HCT116 (cell line): ENCODE results near the gene BDKRB1. TPM values are rescaled to one million over a fixed set of nuclear protein-coding genes. Genes with fewer than 3 reads are reported as not detected.

Experiments
- ATAC-seq: fragments of 200-7000 bp; cut with Tn5 transposase; 2 replicates; pipeline ENCODE4 v1.9.1; 2020; ENCODE audit warnings: mild to moderate bottlenecking, moderate library complexity
- BruUV-seq: library from RNA; stranded (reverse); fragments of 400-500 nt; replicated peaks from 2 replicates; lab custom pipeline; 2021; lab: Mats Ljungman, UMichigan
- CTCF ChIA-PET: fragments of 300-600 bp; sonication (Branson Sonifier 250); formaldehyde crosslinking; loops from one replicate; lab custom pipeline; 2021; ENCODE audit warnings: antibody characterized with exemption; lab: Charles Lee
- POLR2A ChIA-PET: fragments of 300-600, 350-600 bp; sonication (Branson Sonifier 250); formaldehyde crosslinking; loops from one replicate; lab custom pipeline; 2021; ENCODE audit warnings: antibody characterized with exemption; lab: Charles Lee
- RAD21 ChIA-PET, 2 experiments: fragments of 300-600 bp; sonication (Branson Sonifier 250); formaldehyde crosslinking; loops; one replicate each; lab custom pipeline; 2023; ENCODE audit warnings: low total read pairs in 2 of 2; ENCODE audit not compliant: uncharacterized antibody in 2 of 2, unreplicated experiment in 2 of 2, low non-redundant PET in 1 of 2; lab: Charles Lee
- DNase-seq: peaks from one replicate; pipeline ENCODE4 v3.0.0-alpha.2; 2010; ENCODE audit warnings: low read depth, low spot score
- H2AFZ ChIP-seq: fragments of 200-600 bp; shearing (Covaris generic), sonication (generic); 2 replicates; pipeline ENCODE4 v1.6.1; 2017; ENCODE audit warnings: low read depth, mixed run types, mixed read lengths, antibody characterized with exemption, low read length; ENCODE audit not compliant: poor library complexity, severe bottlenecking
- H3K27ac ChIP-seq: 2 replicates; pipeline ENCODE4 v1.5.1; 2012; ENCODE audit warnings: low read depth, low read length
- H3K27me3 ChIP-seq: fragments of 200-600 bp; sonication (generic); 2 replicates; pipeline ENCODE4 v1.6.1; 2016; ENCODE audit warnings: mixed run types, low read length, mixed read lengths; ENCODE audit not compliant: insufficient read depth
- H3K36me3 ChIP-seq, 2 experiments: fragments of 200-500 bp in 1 of 2; fragments of 200-600 bp in 1 of 2; sonication (Bioruptor generic) in 1 of 2; sonication (generic) in 1 of 2; 2 replicates each; pipeline versions ENCODE4 v1.5.1 to v1.6.1; 2014 to 2016; ENCODE audit warnings: low read length in 2 of 2, inconsistent platforms in 1 of 2, mixed read lengths in 1 of 2, mixed run types in 1 of 2; ENCODE audit not compliant: insufficient read depth in 2 of 2, control insufficient read depth in 1 of 2
- H3K4me1 ChIP-seq, 2 experiments: fragments of 200-600 bp in 1 of 2; sonication (generic) in 1 of 2; 2 replicates each; pipeline versions ENCODE4 v1.5.1 to v1.6.1; 2012 to 2017; ENCODE audit warnings: low read length in 2 of 2, inconsistent platforms in 1 of 2, mild to moderate bottlenecking in 1 of 2, mixed read lengths in 1 of 2, mixed run types in 1 of 2, moderate library complexity in 1 of 2; ENCODE audit not compliant: insufficient read depth in 2 of 2, control insufficient read depth in 1 of 2
- H3K4me2 ChIP-seq: fragments of 200-600 bp; sonication (generic); 2 replicates; pipeline ENCODE4 v1.6.1; 2017; ENCODE audit warnings: mixed run types, low read length, mixed read lengths
- H3K4me3 ChIP-seq, 2 experiments: fragments of 200-600 bp in 1 of 2; sonication (generic) in 1 of 2; replicated peaks in 1 of 2; 2 replicates each; pipeline ENCODE4 v1.5.1; 2011 to 2016; ENCODE audit warnings: low read length in 2 of 2, control low read depth in 1 of 2, low read depth in 1 of 2, mild to moderate bottlenecking in 1 of 2, mixed read lengths in 1 of 2, mixed run types in 1 of 2
- H3K79me2 ChIP-seq: fragments of 200-600 bp; sonication (generic); 2 replicates; pipeline ENCODE4 v1.6.1; 2017; ENCODE audit warnings: mild to moderate bottlenecking, mixed run types, low read length, moderate library complexity, mixed read lengths; ENCODE audit not compliant: insufficient read depth
- H3K9ac ChIP-seq: fragments of 200-600 bp; sonication (generic); 2 replicates; pipeline ENCODE4 v1.6.1; 2016; ENCODE audit warnings: low read length, mixed read lengths
- H3K9me2 ChIP-seq: fragments of 200-600 bp; sonication (generic), shearing (Covaris generic); 2 replicates; pipeline ENCODE4 v1.6.1; 2017; ENCODE audit warnings: mixed run types, mild to moderate bottlenecking, moderate library complexity; ENCODE audit not compliant: insufficient read depth
- H3K9me3 ChIP-seq, 2 experiments: fragments of 200-500 bp in 1 of 2; fragments of 200-600 bp in 1 of 2; sonication (Bioruptor generic) in 1 of 2; sonication (generic) in 1 of 2; 2 replicates each; pipeline ENCODE4 v1.6.1; 2014 to 2017; ENCODE audit warnings: low read length in 2 of 2, mixed read lengths in 2 of 2, inconsistent platforms in 1 of 2, low read depth in 1 of 2, mild to moderate bottlenecking in 1 of 2, mixed run types in 1 of 2, moderate library complexity in 1 of 2; ENCODE audit not compliant: control insufficient read depth in 1 of 2, insufficient read depth in 1 of 2
- H4K20me1 ChIP-seq: fragments of 200-600 bp; sonication (generic), shearing (Covaris generic); 2 replicates; pipeline ENCODE4 v1.6.1; 2017; ENCODE audit warnings: mixed run types, mild to moderate bottlenecking, moderate library complexity; ENCODE audit not compliant: insufficient read depth
- ATF3 ChIP-seq: IDR thresholded peaks from 2 replicates; pipeline ENCODE4 v1.6.1; 2012
- CBX3 ChIP-seq: IDR thresholded peaks from 2 replicates; pipeline ENCODE4 v1.6.1; 2012; ENCODE audit warnings: low read depth
- CTCF ChIP-seq, 3 experiments: fragments of 200-600 bp in 1 of 3; sonication (generic) in 1 of 3; IDR thresholded peaks in 2 of 3; conservative IDR thresholded peaks in 1 of 3; 2 replicates each; pipeline ENCODE4 v1.5.1; 2012 to 2017; ENCODE audit warnings: low read depth in 2 of 3, low read length in 2 of 3, antibody characterized with exemption in 1 of 3, borderline replicate concordance in 1 of 3, control low read depth in 1 of 3, mild to moderate bottlenecking in 1 of 3, mixed read lengths in 1 of 3, mixed run types in 1 of 3, moderate library complexity in 1 of 3; ENCODE audit not compliant: insufficient read depth in 1 of 3
- EGR1 ChIP-seq: IDR thresholded peaks from 2 replicates; pipeline ENCODE4 v1.6.1; 2012; ENCODE audit warnings: low read depth
- EZH2 ChIP-seq: fragments of 200-600 bp; sonication (generic); IDR thresholded peaks from 2 replicates; pipeline ENCODE4 v1.6.1; 2017; ENCODE audit warnings: antibody characterized with exemption, mixed run types
- EZH2phosphoT487 ChIP-seq: fragments of 200-600 bp; IDR thresholded peaks from 2 replicates; pipeline ENCODE4 v1.6.1; 2018; ENCODE audit warnings: antibody characterized with exemption, borderline replicate concordance
- JUND ChIP-seq: IDR thresholded peaks from 2 replicates; pipeline ENCODE4 v1.6.1; 2012
- POLR2A ChIP-seq: IDR thresholded peaks from 2 replicates; pipeline ENCODE4 v1.7.0; 2011; ENCODE audit warnings: borderline replicate concordance; ENCODE audit not compliant: insufficient read depth, insufficient read length; ENCODE audit errors: extremely low read depth
- POLR2AphosphoS5 ChIP-seq: IDR thresholded peaks from 2 replicates; pipeline ENCODE4 v1.6.1; 2011; ENCODE audit warnings: mild to moderate bottlenecking, low read depth, low read length, moderate library complexity
- RAD21 ChIP-seq: IDR thresholded peaks from 2 replicates; pipeline ENCODE4 v1.6.1; 2012; ENCODE audit warnings: low read depth, mild to moderate bottlenecking
- YY1 ChIP-seq: IDR thresholded peaks from 2 replicates; pipeline ENCODE4 v1.6.1; 2011; ENCODE audit warnings: low read length, low read depth, moderate library complexity, mild to moderate bottlenecking; ENCODE audit not compliant: insufficient replicate concordance; ENCODE audit errors: extremely low read depth
- ZNF274 ChIP-seq: fragments of 200-500 bp; sonication (Bioruptor generic); IDR thresholded peaks from 2 replicates; pipeline ENCODE4 v1.6.1; 2014; ENCODE audit warnings: mild to moderate bottlenecking, low read depth, low read length, inconsistent platforms
- intact Hi-C: fragments of 100-400 bp; cut with micrococcal nuclease; formaldehyde crosslinking; loops from 2 replicates; pipeline ENCODE4 v1.10.0; 2022
- total RNA-seq: library from RNA; stranded (reverse); gene quantifications from one replicate; pipeline ENCODE4 v1.2.1, GENCODE V29; 2021; ENCODE audit not compliant: unreplicated experiment

Gene BDKRB1
- total RNA-seq, 1 experiment from 2014 or later, result not detected

GRCh38 chr14:96221841-96222240 lies 34.2 kb upstream of the BDKRB1 start:
- no peak overlapping the region for H3K27ac ChIP-seq
- H3K4me2 ChIP-seq, result no peak overlapping the region

GRCh38 chr14:96224480-96225096 lies 31.4 kb upstream of the BDKRB1 start:
- H3K36me3 ChIP-seq, result no peaks in the 10 kb centered on the region
- H3K4me3 ChIP-seq, result no peak overlapping the region
- H3K4me1 ChIP-seq, result peaks cover 0 to 3% of the 10 kb centered on the region in 2 experiments; a peak in 1 of 4 replicates
- TF ChIP-seq EZH2phosphoT487 (no peak), YY1 (no peak), JUND (no peak), CBX3 (no peak), POLR2A (no peak), ATF3 (no peak), CTCF (IDR thresholded peaks at IDR 0.05 in 2 of 3, conservative IDR thresholded peaks at IDR 0.05 in 1 of 3; ENCODE audit: borderline replicate concordance in 1 of 3, insufficient read depth in 1 of 3, low read depth in 2 of 3, low read length in 2 of 3) (no peak), RAD21 (no peak), EGR1 (no peak)
- ChIA-PET POLR2A (no interaction called here), RAD21 (no interaction called here), CTCF (no interaction called here)
- H3K27ac ChIP-seq, result no peak overlapping the region
- no peaks in the 10 kb centered on the region for H3K79me2 ChIP-seq
- H3K9ac ChIP-seq, result no peak overlapping the region
- H2AFZ ChIP-seq, result no peak overlapping the region
- ATAC-seq (no peak), DNase-seq (no peak)
- no peaks in the 10 kb centered on the region for H3K9me2 ChIP-seq
- H4K20me1 ChIP-seq, result no peaks in the 10 kb centered on the region
- intact Hi-C loops, result no loop called here
- no TSS peak for BruUV-seq
- H3K9me3 ChIP-seq, result no peaks in the 10 kb centered on the region
- H3K4me2 ChIP-seq, result no peak overlapping the region
- H3K27me3 ChIP-seq, result 0 out of 2 replicates have a peak, but pooled peaks cover 5% of the 10 kb centered on the region

More at GRCh38 chr14:96221841-96222240, 34.2 kb upstream of the BDKRB1 start:
- no peak overlapping the region for H3K4me3 ChIP-seq
- peaks cover 0 to 3% of the 10 kb centered on the region in 2 experiments; a peak in 1 of 4 replicates for H3K4me1 ChIP-seq
- RAD21 ChIA-PET, result no interaction called here
- no TSS peak for BruUV-seq
- intact Hi-C loops, result no loop called here
- H3K9me3 ChIP-seq, result no peaks in the 10 kb centered on the region
- no peaks in the 10 kb centered on the region for H3K36me3 ChIP-seq
- H3K79me2 ChIP-seq, result no peaks in the 10 kb centered on the region
- 0 out of 2 replicates have a peak, but pooled peaks cover 6% of the 10 kb centered on the region for H3K27me3 ChIP-seq
- CTCF ChIA-PET, result no interaction called here
- no peak overlapping the region for H3K9ac ChIP-seq
- H3K9me2 ChIP-seq, result no peaks in the 10 kb centered on the region
- H4K20me1 ChIP-seq, result no peaks in the 10 kb centered on the region
- no peak overlapping the region for H2AFZ ChIP-seq
- TF ChIP-seq EGR1, result no peak
- TF ChIP-seq ATF3, result no peak
- TF ChIP-seq POLR2A, result no peak
- no peak for TF ChIP-seq EZH2
- TF ChIP-seq POLR2AphosphoS5, result no peak
- TF ChIP-seq JUND, result no peak
- TF ChIP-seq ZNF274, result no peak
- POLR2A ChIA-PET, result no interaction called here
- DNase-seq, result no peak
- no peak for ATAC-seq
